ENCODE measurements around the gene MREG.
"Not testable (repeated sequence)": the region's sequence is repeated elsewhere in the genome, so short reads cannot be mapped to it uniquely, and the experiment has no call there.

Gene MREG

DNA sequence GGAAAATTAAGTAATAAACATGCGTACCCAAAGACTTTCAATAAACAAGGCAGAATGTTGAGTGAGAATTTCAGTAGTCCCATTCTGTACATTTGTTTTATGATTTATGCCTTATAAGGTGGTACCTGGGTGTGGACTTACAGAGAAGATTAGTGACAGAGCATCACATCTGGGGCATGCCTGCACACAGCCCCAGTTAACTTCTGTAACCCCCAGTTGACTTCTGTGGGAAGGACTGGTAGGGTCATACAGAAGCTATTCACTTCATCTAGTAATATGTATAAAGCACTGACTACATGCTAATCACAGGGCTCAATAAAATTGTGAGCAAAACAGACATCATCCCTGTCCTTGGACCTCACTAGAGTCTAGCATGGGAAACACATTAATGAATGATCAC, 16.1 kb downstream of the MREG start:
- in situ Hi-C loops (cut with MboI; ENCODE audit: low sequenced_read_pairs) = no loop called here

DNA sequence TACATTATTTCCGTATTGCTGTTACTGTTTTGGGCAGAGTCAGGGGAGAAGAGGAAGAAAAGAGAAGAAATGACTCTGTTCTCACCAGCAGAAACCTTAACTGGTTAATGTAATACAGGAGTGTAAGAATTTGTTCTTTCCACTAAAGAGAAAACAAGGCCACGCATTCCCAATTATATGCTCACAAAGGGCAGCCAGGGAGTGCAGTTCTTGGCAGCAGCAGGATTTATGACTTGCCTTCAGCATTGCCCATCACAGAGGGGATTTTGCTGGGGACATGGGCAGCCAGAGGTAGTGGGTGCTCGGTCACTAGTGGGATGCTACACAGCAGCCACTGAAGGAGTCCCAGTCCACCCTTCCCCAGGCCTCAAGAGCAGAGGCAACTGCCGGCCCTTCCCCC, 18.4 kb downstream of the MREG start:
- in situ Hi-C loops (cut with MboI; ENCODE audit: low sequenced_read_pairs) = no loop called here

DNA sequence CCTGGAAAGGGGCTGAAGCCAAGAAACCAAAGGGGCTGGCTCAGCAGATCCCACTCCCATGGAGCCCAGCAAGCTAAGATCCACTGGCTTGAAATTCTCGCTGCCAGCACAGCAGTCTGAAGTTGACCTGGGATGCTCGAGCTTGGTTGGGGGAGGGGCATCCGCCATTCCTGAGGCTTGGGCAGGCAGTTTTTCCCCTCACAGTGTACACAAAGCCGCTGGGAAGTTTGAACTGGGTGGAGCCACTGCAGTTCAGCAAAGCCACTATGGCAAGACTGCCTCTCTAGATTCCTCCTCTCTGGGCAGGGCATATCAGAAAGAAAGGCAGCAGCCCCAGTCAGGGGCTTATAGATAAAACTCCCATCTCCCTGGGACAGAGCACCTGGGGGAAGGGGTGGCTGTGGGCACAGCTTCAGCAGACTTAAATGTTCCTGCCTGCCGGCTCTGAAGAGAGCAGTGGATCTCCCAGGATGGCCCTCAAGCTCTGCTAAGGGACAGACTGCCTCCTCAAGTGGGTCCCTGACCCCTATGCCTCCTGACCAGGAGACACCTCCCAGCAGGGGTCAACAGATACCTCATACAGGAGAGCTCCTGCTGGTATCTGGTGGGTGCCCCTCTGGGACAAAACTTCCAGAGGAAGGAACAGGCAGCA, 24.7 kb downstream of the MREG start:
- in situ Hi-C loops (cut with MboI; ENCODE audit: low sequenced_read_pairs) = not testable (repeated sequence)

DNA sequence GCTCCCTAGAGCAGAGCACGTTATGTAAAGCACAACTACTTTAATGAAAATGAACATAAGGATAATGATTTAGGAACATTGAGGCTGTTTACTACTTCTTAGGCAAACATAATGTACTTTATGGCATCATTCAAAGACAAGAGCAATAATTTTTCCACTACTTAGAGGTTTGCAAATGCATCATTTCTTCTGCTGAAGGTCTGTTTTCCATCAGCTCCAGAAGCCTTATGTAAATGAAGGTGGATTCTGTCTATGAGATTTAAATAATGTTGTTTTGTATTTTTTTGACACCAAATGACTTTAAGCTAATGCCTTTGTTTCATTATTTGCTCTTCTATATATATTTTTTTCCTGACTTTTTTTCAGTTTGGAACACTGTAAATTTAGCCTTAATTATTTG, 28.1 kb downstream of the MREG start:
- in situ Hi-C loops (cut with MboI; ENCODE audit: low sequenced_read_pairs) = no loop called here

DNA sequence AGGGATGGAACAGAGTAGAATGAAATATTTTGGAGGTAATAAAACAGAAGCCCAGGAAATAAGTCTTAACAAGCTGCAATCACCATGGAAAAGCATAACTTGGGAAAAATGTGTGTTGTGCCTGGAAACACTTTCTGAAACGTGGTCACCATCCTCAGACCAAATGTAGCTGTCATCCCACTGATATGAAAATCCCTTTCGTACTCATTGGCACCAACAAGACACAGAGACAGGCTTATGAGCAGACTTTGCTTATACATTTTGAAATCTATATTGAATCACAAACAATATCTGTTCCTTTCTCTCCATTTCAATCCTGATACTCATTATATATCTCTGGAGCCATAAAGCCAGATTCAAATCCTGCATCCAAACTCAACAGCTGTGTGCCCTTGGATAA, 28.7 kb downstream of the MREG start:
- in situ Hi-C loops (cut with MboI; ENCODE audit: low sequenced_read_pairs) = no loop called here

DNA sequence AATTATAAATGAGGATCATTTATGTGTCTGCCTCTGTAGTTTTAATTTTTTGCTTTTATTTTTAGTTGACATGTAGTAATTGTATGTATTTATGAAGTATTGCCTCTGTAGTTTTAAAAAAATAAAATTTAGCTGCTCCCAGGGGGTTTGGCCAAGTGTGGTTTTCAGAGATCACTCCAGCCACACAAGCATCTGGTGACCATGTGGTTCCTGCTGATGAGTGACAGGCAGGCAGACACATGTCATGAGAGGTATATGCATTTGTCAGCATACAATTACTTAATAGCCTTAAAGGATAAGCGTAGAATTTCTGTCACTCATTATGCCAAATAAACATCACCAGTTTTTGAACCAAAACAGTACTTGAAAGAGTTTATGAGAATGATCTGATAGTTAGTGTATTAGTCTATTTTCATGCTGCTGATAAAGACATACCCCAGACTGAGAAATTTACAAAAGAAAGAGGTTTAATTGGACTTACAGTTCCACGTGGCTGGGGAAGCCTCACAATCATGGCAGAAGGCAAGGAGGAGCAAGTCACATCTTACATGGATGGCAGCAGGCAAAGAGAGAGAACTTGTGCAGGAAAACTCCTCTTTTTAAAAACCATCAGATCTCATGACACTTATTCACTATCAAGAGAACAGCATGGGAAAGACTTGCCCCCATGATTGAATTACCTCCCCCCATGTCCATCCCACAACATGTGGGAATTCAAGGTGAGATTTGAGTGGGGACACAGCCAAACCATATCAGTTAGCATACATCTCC, 29.6 kb downstream of the MREG start:
- in situ Hi-C loops (cut with MboI; ENCODE audit: low sequenced_read_pairs) = no loop called here

DNA sequence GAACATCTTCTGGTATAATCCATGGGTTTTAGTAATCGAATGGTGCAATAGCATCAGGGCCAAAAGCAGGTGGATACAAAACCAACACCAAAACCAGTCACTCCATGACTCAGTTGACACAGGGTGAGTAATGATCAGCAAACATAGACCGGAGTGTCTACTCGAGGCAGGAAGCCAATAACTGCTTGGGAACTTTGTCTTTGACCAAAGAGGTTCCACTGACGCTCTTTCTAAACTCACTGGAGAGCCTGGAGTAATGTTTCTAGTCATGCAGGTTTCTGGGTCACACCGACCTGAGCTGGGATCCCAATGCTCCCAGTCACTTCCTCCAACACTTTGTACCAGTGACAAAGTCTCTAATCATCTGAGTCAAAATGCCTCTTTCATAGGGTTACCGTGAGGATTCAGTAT, 30.9 kb downstream of the MREG start:
- in situ Hi-C loops (cut with MboI; ENCODE audit: low sequenced_read_pairs) = no loop called here

DNA sequence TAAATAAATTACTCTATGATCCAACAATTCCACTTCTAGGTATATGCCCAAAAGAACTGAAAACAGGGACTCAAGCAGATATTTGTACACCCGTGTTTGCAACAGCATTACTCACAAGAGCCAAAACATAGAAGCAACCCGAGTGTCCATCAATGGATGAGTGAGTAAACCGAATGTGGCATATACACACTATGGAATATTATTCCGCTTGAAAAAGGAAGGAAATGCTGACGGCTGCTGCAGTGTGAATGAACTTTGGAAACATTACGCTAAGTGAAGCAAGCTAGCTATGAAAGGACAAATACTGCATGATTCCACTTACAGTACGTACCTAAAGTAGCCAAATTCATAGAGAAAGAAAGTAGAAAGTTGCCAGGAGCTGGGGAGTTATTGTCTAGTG, 32.2 kb downstream of the MREG start:
- in situ Hi-C loops (cut with MboI; ENCODE audit: low sequenced_read_pairs) = no loop called here

DNA sequence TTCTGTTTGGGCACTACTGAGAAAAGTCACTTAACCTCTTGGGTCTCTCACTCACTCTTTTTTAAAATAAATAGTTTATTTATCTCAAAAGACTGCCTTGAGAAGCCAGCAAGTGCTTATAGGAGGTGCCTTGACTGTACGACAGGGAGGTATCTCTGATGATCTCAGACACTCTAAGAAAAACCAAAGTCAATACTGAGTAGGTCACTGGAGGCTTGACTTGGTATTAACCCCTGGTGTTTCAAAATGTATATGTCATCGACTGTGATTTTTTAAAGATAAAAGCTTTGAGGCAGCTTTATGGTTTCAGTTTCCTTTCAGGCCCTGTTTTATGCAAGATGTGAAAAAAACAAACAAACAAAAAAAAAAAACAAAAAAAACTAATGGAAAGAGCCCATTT, 33.7 kb downstream of the MREG start:
- in situ Hi-C loops (cut with MboI; ENCODE audit: low sequenced_read_pairs) = no loop called here

DNA sequence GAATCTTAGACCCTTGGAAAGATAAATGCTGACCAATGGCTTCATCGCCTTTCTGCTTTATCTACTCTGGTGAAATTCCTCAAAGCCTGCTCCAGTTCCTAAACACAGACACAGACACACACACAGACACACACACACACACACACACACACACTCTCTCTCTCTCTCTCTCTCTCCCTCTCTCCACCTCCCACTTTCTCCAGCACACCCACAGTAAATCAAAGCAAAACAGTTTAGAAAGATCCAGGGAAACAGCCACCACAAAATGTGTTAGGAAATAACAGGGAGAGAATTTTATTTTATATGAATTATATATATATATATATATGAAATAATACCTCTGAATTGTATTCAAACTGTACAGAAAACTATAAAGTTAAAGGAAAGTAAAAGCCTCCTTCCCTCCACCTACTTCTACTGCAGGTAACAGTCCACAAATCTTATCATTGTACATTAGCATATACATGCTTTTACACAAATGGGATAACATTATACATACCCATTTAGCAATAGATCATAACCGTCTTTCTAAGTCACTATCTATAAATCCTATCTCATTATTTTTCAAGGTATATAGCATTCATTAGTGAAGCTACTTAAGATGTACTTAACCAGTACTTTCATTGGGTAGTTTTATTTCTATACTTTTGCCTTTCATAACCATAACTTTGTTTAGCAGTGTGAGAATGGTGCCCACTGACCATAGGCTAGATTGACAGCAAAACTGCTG, 38.5 kb downstream of the MREG start:
- in situ Hi-C loops (cut with MboI; ENCODE audit: low sequenced_read_pairs) = no loop called here

DNA sequence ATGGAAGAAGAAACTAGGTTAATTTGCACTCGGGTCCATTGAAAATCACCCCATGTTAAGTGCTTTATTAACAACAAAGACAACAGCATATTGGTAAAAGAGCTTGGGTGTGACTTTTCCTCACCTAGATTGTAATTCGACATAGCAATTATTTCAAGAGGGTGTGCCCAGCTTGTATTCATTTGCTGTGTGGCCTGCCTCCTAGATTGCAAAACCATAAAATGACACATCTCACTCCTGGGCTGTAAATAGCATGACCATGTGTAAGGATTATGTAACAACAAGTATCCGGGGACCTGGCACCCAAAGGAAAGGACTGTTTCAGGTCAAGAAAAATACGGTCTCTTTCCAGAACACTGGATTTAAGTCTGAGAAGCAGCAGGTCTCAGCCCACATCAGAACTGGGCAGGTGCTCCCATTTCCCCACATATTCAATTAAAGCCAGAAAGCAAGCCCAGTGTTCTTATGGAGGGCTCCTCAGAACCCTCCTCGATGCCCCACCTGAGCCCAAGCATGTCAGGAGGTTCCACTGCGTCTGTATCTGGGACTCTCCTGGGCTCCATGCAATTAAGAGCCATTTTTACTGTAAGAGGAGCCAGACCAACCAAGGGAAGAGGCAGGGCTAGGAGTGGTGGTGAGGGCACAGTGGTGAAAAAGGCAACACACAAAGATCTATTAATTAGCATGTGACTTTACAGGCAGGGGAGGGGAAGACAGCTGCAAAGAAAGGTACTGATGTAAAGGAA, 39.2 kb downstream of the MREG start:
- in situ Hi-C loops (cut with MboI; ENCODE audit: low sequenced_read_pairs) = no loop called here

DNA sequence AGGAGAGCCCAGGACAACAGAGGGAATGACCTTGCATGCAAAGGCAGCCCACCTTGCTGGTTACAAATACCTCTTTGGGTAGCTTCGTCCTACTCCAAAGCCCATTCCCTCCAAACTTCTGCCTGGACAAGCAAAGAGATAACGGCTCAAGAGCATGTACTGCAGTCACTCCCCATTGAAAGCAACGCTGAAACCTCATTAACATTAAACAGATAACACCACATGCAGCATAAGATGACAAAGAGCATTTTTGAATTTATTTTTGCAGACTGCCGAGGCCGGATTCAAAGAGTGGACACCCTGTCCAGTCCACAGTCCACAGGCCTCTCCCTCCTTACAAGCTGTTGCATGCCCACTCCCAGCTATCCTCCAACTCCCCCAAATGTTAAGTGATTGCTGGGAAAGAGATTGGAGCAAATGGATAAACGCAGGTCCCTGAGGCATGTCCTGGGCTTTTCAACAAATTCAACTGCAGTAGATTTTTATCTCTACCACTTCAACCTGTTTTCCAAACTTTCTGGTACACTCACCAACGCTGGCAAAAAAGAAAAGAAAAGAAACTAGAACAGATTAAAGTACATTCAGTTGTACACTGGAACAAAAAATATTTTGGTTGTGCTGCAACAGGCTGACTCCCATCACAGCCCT, 40.1 kb downstream of the MREG start:
- in situ Hi-C loops (cut with MboI; ENCODE audit: low sequenced_read_pairs) = no loop called here

DNA sequence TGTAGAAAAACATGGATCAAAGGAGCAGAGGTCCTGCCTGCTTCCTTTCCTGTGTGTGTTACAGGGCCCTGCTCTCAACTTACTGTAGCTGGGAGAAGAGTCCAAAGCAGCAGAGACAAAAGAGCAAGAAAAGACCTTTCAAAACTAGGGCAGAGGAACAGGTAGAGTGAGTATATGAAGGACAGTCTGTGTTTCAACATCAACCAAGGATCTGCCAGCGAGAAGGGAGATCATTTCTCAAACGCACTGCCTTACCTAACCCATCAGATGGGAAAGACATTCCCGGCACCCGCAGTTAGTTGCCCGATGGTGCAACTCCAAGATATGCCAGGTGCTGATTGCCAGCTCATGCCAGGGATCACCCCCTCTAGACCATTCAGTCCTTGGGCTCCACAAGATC, 41.7 kb downstream of the MREG start:
- in situ Hi-C loops (cut with MboI; ENCODE audit: low sequenced_read_pairs) = no loop called here

DNA sequence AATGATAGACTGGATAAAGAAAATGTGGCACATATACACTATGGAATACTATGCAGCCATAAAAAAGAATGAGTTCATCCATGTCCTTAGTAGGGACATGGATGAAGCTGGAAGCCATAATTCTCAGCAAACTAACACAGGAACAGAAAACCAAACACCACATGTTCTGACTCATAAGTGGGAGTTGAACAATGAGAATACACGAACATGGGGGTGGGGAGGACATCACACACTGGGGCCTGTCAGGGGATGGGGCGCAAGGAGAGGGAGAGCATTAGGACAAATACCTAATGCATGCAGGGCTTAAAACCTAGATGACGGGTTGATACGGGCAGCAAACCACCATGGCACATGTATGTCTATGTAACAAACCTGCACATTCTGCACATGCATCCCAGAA, 42.5 kb downstream of the MREG start:
- in situ Hi-C loops (cut with MboI; ENCODE audit: low sequenced_read_pairs) = not testable (repeated sequence)

DNA sequence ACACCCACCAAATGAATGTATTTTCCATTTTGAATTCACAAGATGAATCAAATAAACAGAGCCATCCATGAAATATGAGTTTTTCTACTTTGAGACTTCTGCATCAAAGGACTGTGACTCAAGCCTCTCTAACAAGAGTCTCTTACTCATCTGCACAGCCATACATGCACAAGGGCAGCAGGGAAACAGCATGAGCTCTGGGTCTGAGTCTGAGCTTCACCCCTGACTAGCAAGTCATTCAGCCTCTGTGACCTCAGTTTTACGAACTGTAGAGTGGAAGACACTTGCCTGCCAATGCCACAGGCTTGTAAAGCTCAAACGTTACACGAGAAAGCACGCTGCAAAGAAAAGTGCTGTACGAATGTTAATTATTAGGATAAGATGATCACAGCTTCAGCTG, 42.9 kb downstream of the MREG start:
- in situ Hi-C loops (cut with MboI; ENCODE audit: low sequenced_read_pairs) = no loop called here

DNA sequence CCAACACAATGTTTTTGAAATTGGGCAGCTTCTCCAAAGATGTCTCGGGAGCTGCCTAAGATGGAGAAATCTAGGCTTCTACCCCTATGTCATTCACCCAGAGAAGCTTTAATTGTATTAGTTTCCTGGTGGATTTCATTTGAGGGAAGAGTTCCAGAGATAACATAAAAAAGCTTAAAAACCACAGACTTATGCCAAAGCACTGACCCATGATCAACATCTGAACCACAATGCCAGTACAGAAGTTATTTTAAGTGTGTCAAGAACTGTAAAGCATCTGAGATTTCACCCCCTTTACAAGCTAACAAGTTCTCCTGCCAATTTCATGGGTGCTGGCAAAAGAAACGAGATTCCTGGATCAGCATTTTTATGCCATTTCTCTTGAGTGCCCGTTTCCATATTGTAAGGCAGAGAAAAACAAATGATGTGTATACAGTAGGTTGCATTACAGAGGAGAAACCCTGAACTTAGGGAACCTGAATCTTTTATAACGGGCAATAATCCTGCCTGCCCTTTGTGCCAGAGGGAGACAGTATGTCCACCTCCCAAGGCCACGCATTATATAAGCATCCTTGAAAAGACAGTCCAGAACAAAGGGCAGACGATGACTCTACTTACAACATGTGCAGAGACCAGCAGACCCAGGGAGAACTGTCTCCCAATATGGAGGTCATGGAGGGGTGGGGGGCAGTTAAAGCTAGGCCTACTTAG, 44.1 kb downstream of the MREG start:
- in situ Hi-C loops (cut with MboI; ENCODE audit: low sequenced_read_pairs) = no loop called here

DNA sequence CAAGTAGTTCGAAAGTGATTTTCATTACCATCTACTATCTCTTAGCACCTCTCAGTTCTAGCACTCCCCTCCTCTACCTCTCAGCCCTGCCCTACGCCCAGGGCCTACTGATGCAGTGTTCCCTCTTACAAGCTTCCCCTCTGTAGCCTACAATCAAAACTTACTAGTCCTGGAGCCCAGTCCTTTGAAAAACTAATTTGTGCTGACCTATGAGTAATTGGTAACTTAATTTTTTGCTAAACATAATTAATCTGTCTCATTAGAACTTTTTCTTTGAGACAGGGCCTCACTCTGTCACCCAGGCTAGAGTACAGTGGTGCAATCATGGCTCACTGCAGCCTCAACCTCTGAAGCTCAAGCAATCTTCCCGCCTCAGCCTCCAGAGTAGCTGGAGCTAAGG, 44.9 kb downstream of the MREG start:
- in situ Hi-C loops (cut with MboI; ENCODE audit: low sequenced_read_pairs) = no loop called here

DNA sequence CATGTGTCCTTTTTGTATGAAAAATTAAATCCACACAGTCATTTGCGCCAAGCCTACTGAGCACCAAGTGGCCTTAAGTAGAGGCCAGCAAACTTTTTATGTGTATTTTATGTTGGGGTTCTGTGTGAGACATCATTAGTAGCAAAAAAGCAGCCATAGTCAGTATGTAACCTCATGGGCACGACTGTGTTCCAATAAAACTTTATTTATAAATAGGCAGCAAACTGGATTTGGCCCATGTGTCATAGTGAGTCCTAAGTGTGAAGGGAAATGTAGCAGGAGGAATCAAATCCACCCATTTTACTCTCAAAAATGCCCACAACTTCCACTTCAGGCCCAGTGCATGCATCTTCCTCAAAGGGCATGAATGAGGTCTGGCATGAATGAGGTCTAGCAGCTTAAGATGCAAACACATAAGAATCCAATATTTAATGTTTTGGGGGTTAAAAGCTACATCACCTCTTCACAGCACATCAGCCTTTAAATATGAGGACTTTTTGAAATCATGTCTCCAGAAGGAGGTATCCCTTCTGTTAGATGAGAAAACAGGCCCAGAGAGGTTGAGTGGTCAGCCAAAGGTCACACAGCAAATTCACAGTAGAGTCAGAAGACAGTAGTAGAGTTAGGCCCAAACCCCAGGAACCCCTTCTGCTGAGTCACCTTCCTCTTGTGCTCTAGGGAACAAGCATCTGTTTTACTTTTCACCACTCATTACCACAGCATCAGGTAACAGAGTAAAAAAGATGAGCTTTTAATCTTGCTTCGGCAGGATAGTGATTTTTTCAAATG, 45.6 kb downstream of the MREG start:
- in situ Hi-C loops (cut with MboI; ENCODE audit: low sequenced_read_pairs) = no loop called here

DNA sequence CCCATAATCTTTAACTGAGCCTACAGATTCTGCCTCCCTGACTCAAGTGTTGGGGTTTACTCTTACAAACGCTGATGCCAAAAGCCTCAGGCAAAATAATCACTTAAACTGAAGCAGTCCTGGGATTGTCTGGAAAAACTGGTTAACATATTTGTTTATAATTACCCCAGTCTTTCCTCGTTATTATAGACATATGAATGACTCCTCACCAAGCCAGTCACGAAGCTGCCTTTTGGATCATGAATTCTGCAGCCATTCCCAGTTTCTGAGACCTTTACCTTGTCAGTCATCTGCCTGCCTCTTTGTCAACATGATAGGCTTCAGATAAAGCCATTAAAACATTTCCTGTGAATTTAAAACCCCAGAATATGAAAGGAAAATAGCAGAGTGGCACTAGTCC, 46.4 kb downstream of the MREG start:
- in situ Hi-C loops (cut with MboI; ENCODE audit: low sequenced_read_pairs) = no loop called here

DNA sequence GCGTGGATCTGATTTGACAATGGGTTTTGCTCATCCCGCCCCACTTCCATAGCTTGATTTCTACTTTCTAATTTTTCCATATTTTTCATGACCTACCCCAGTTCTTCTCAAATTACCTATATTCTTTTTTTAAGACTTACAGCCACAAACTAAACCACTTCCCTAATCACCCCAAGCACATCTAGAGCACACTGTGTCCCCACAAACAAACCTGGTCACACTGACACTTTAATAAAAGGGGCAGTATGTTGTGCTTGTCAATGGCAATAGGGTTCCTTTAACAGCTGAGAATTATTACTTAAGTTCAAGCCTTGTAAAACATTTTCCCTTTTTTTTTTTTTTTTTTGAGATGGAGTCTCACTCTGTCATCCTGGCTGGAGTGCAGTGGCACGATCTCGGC, 47.1 kb downstream of the MREG start:
- in situ Hi-C loops (cut with MboI; ENCODE audit: low sequenced_read_pairs) = no loop called here
